ENCODE measurements around the gene SREK1. TPM values are rescaled to one million over a fixed set of nuclear protein-coding genes. Genes with fewer than 3 reads are reported as not detected.
A peak's percentile ranks its signal among the peaks of the same experiment; 100 is the strongest.

The SREK1 gene
- total RNA-seq, 1 experiment from 2014 or later, result 103 TPM

DNA sequence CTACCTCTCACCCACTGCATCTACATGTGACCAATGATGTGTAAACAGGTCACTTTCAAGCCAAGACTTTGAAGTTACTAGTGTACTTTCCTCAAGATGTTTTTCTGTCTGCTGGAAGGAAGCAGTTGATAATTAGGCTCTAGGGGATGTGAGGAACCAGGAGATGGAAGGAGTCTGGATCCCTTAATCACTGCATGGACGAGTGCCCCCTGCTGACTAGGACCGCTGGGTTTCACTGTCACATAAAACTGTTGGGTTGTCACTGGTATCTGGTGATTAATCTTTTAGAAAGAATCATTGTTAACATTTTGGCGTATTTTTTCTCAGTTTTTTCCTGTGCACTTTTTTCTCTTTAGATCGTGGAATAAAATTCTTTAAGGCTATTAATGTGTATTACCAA lies 79.5 kb downstream of the SREK1 start:
- no peaks in the 10 kb centered on the region for H3K36me3 ChIP-seq
- H3K27me3 ChIP-seq, result no peaks in the 10 kb centered on the region
- H3K4me1 ChIP-seq, result no peaks in the 10 kb centered on the region
- H3K9me3 ChIP-seq (replicated peaks), result no peaks in the 10 kb centered on the region
- DNase-seq, result peak in 1 of 2 experiments; percentile 49
- no peak overlapping the region for H3K27ac ChIP-seq
- no peak overlapping the region for H3K4me3 ChIP-seq

DNA sequence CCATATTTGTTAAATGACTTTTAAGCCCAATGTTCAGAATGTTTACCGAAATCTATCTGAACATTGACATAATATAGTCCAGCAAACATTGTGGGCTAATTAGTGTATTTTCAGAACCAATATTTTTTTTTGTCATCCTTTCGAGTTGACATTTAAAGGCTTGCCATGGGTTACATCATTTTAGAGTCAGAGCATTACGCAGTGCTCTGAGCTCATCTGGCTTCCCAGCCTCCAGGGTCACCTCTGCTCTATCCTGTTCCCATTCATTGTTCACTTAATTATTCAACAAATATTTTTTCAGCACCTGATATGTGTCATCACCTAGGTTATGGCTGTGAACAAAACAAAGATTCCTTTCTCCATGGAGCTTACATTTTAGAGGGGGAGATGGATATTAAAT lies 80.2 kb downstream of the SREK1 start:
- Histone ChIP-seq H3K4me1 (no peaks in the 10 kb centered on the region), H3K36me3 (no peaks in the 10 kb centered on the region), H3K27ac (no peak overlapping the region), H3K4me3 (no peak overlapping the region), H3K9me3 (replicated peaks) (0 out of 2 replicates have a peak, but pooled peaks cover 2% of the 10 kb centered on the region), H3K27me3 (no peaks in the 10 kb centered on the region)
- DNase-seq, result no peak

DNA sequence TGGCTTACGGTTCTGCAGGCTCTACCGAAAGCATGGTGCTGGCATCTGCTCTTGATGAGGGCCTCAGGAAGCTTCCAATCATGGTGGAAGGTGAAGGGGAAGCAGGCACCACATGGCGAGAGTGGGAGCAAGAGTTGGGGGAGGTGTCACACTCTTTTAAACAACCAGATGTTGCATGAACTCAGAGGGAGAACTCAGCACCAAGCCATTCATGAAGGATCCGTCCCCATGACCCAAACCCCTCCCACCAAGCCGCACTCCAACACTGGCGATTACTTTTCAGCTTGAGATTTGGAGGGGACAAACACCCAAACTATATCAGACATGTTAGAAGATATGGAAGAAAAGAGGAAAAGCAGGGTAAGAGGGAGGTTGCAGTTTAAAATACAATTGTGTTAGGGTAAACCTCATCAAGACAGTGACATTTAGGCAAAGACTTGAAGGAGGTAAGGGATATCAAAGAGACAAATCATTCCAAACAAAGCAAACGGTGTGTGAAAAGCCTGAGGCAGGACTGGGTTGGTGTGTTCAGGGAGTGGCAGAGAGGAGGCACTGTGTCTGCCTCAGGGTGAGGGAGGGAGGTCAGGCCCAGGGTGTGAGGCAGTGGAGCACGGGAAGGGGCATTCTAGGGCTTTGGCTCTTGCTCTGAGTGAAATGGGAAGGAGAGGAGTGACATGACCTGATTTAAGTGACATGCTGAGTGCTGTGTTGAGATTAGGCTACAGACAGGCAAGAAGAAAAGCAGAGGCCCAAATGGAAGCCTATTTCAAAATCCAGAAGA lies 80.9 kb downstream of the SREK1 start:
- Histone ChIP-seq H3K4me1 (no peaks in the 10 kb centered on the region), H3K27ac (no peak overlapping the region), H3K36me3 (no peaks in the 10 kb centered on the region), H3K4me3 (no peak overlapping the region), H3K27me3 (no peaks in the 10 kb centered on the region), H3K9me3 (replicated peaks) (0 out of 2 replicates have a peak, but pooled peaks cover 4% of the 10 kb centered on the region)
- DNase-seq, result no peak

- H3K36me3 ChIP-seq, result no peaks in the 10 kb centered on the region
- no peaks in the 10 kb centered on the region for H3K27me3 ChIP-seq
- H3K9me3 ChIP-seq (replicated peaks), result 0 out of 2 replicates have a peak, but pooled peaks cover 4% of the 10 kb centered on the region
- DNase-seq, result no peak
- no peak overlapping the region for H3K4me3 ChIP-seq
- no peaks in the 10 kb centered on the region for H3K4me1 ChIP-seq
- H3K27ac ChIP-seq, result no peak overlapping the region
These were observed 86.5 kb downstream of the SREK1 start for GRCh38 chr5:66230551-66230950.

- no peak for DNase-seq
- H3K4me3 ChIP-seq, result no peak overlapping the region
- 0 out of 2 replicates have a peak, but pooled peaks cover 4% of the 10 kb centered on the region for H3K9me3 ChIP-seq (replicated peaks)
- H3K36me3 ChIP-seq, result no peaks in the 10 kb centered on the region
- H3K27me3 ChIP-seq, result no peaks in the 10 kb centered on the region
- H3K27ac ChIP-seq, result no peak overlapping the region
- H3K4me1 ChIP-seq, result no peaks in the 10 kb centered on the region
These were observed 87.4 kb downstream of the SREK1 start for GRCh38 chr5:66231508-66231907.

DNA sequence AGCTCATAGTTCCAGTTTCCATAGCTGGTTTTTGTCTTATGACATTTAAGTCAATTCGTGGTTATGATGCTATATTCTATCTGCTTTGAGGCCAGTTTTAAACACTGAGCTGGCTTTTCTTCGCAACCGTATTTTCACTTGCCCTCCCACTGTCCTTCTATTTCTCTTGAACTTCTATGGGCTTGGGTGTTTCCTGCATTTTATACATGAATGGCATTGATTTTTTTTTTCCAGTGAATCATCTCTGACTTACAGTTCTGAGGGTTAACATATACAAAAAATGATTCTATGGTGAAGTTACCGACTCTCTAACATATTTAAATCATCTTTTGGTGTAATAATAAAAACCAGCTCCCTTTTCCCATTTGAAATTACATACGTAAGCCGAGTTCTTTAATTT lies 88.2 kb downstream of the SREK1 start:
- Histone ChIP-seq H3K27me3 (no peaks in the 10 kb centered on the region), H3K36me3 (no peaks in the 10 kb centered on the region), H3K9me3 (replicated peaks) (0 out of 2 replicates have a peak, but pooled peaks cover 4% of the 10 kb centered on the region), H3K4me1 (no peaks in the 10 kb centered on the region), H3K4me3 (no peak overlapping the region), H3K27ac (no peak overlapping the region)
- DNase-seq, result no peak

DNA sequence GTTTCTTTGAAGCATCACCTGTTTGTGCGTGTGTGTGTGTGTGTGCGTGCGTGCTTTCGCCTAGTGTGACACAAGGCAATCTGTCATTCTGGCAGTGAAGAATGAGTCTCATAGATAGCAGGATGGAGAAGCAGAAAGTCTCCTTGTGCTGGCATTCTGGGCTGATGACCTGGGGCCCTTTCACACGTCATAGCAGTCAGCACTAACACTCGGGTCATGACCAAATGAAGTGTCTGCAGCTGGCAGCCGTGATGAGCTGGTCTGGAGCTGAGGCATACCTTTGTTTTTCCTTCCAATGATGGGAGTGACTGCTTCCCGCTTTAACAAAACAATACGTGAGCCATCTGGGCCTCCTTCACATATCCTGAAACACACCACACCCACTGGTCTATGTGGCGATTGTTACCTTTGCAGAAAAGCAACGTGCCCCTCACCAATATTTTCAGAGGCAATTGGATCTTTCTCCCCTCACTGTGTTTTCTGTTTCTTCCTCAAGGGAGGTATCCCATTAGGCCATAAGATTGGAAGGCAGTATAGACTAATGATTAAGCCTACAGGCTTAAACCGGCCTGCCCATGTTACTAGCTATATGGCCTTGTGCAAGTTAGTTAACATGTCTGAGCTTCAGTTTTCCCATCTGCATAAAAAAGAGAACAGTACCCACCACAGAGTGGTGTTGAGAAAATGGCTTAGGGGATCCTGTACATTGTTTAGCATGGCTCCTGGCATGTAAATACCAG lies 88.8 kb downstream of the SREK1 start:
- no peak overlapping the region for H3K27ac ChIP-seq
- H3K9me3 ChIP-seq (replicated peaks), result 0 out of 2 replicates have a peak, but pooled peaks cover 4% of the 10 kb centered on the region
- H3K4me3 ChIP-seq, result no peak overlapping the region
- no peaks in the 10 kb centered on the region for H3K36me3 ChIP-seq
- no peak for DNase-seq
- no peaks in the 10 kb centered on the region for H3K4me1 ChIP-seq
- H3K27me3 ChIP-seq, result no peaks in the 10 kb centered on the region

Other genes with a start within 250 kb of the SREK1 start
- gene ERBIN, start 217.7 kb upstream of the SREK1 start, total RNA-seq (2014; rRNA removed; shearing (Covaris generic)), result 70.6 and 71.5 TPM in 2 replicates

Measured in SJCRH30 (cell line).